ENCODE measurements around the gene CD300C. TPM values are rescaled to one million over a fixed set of nuclear protein-coding genes. Genes with fewer than 3 reads are reported as not detected.

CD300C gene
- total RNA-seq, 1 experiment from 2014 or later: not detected

GRCh38 chr17:74524653-74525464 is 21.1 kb downstream of the CD300C start (continued):
- TF ChIP-seq HMGXB4 (CRISPR knock-in tag; IDR thresholded peaks at IDR 0.05): no peak
- no peak for TF ChIP-seq ZNF219 (CRISPR knock-in tag; IDR thresholded peaks at IDR 0.05; ENCODE audit: borderline replicate concordance)
- no peak for TF ChIP-seq ETV6 (CRISPR knock-in tag; IDR thresholded peaks at IDR 0.05)
- no peak for TF ChIP-seq FOXP1 (CRISPR knock-in tag; IDR thresholded peaks at IDR 0.05; ENCODE audit: borderline replicate concordance)
- TF ChIP-seq ZNF281 (CRISPR knock-in tag; IDR thresholded peaks at IDR 0.05): no peak
- no peak for TF ChIP-seq ZBTB21 (CRISPR knock-in tag; IDR thresholded peaks at IDR 0.05; ENCODE audit: borderline replicate concordance)
- TF ChIP-seq ZNF512 (CRISPR knock-in tag; IDR thresholded peaks at IDR 0.05; ENCODE audit: borderline replicate concordance): no peak

- TF ChIP-seq ZNF317 (CRISPR knock-in tag; IDR thresholded peaks at IDR 0.05; ENCODE audit: borderline replicate concordance, low read depth): no peak
- Mint-ChIP-seq H3K36me3 (no peaks in the 10 kb centered on the region; the same call in 1 of the 2 replicates), H3K27ac (no peak overlapping the region), H3K4me3 (no peak overlapping the region), H3K9me3 (peaks cover 28% of the 10 kb centered on the region), H3K27me3 (ENCODE audit: low read depth) (peaks cover 20% of the 10 kb centered on the region), H3K4me1 (no peaks in the 10 kb centered on the region)
- no peak for ATAC-seq
- DNase-seq (ENCODE audit: low spot score): no peak
- CTCF ChIA-PET: interaction anchor here (1.0 kb wide), 1 partner anchor 43 kb away, joined by 3 read pairs; no protein-coding TSS in a partner anchor
- POLR2A ChIA-PET: no interaction called here
Observed at GRCh38 chr17:74523308-74523707, 22.6 kb downstream of the CD300C start.

- Mint-ChIP-seq H3K36me3 (no peaks in the 10 kb centered on the region; the same call in 1 of the 2 replicates), H3K27ac (no peak overlapping the region), H3K27me3 (ENCODE audit: low read depth) (peaks cover 20% of the 10 kb centered on the region), H3K4me3 (no peak overlapping the region), H3K9me3 (peaks cover 35% of the 10 kb centered on the region), H3K4me1 (no peaks in the 10 kb centered on the region)
- DNase-seq (ENCODE audit: low spot score): no peak
- TF ChIP-seq FOXP1 (CRISPR knock-in tag; IDR thresholded peaks at IDR 0.05; ENCODE audit: borderline replicate concordance) (no peak), ZBTB21 (CRISPR knock-in tag; IDR thresholded peaks at IDR 0.05; ENCODE audit: borderline replicate concordance) (no peak), CBFB (CRISPR knock-in tag; IDR thresholded peaks at IDR 0.05; ENCODE audit: low read depth) (no peak), ZNF425 (CRISPR knock-in tag; conservative IDR thresholded peaks at IDR 0.05) (no peak), MXD4 (CRISPR knock-in tag; IDR thresholded peaks at IDR 0.05; ENCODE audit: borderline replicate concordance) (no peak), NFATC4 (CRISPR knock-in tag; IDR thresholded peaks at IDR 0.05) (no peak), ESRRA (CRISPR knock-in tag; IDR thresholded peaks at IDR 0.05; ENCODE audit: borderline replicate concordance) (no peak), CREM (CRISPR knock-in tag; IDR thresholded peaks at IDR 0.05) (no peak)
- CTCF ChIA-PET: interaction anchor here (1.0 kb wide), 1 partner anchor 43 kb away, joined by 3 read pairs; no protein-coding TSS in a partner anchor
- POLR2A ChIA-PET: no interaction called here
- no peak for ATAC-seq
Observed at GRCh38 chr17:74522381-74523105, 23.4 kb downstream of the CD300C start.

Measured in WTC11 (cell line).